Neuronal stem cell (in vitro differentiated cells): Measurements from ENCODE around the gene PPP1R12A.

ENCODE experiments used
- DNase-seq: peaks from one replicate; pipeline ENCODE4 v3.0.0-alpha.2; 2013; ENCODE audit warnings: low spot score
- H2AFZ ChIP-seq: one replicate; pipeline ENCODE4 v1.6.1; 2013; ENCODE audit warnings: mild to moderate bottlenecking, low read length, inconsistent platforms
- H2AK5ac ChIP-seq: 2 replicates; pipeline ENCODE4 v1.6.1; 2013; ENCODE audit warnings: low read depth, mild to moderate bottlenecking, inconsistent platforms, low read length, moderate library complexity, mixed read lengths
- H2BK120ac ChIP-seq: 2 replicates; pipeline ENCODE4 v1.6.1; 2013; ENCODE audit warnings: low read depth, mild to moderate bottlenecking, inconsistent platforms, low read length, moderate library complexity, mixed read lengths
- H2BK12ac ChIP-seq: one replicate; pipeline ENCODE4 v1.6.1; 2013; ENCODE audit warnings: low read length, inconsistent platforms
- H2BK15ac ChIP-seq: 2 replicates; pipeline ENCODE4 v1.6.1; 2013; ENCODE audit warnings: mild to moderate bottlenecking, low read length, inconsistent platforms, mixed read lengths
- H2BK5ac ChIP-seq: one replicate; pipeline ENCODE4 v1.6.1; 2013; ENCODE audit warnings: inconsistent platforms, mild to moderate bottlenecking, low read length, moderate library complexity
- H3K14ac ChIP-seq: one replicate; pipeline ENCODE4 v1.6.1; 2013; ENCODE audit warnings: low read length, inconsistent platforms
- H3K18ac ChIP-seq: 2 replicates; pipeline ENCODE4 v1.6.1; 2013; ENCODE audit warnings: low read length, inconsistent platforms
- H3K23ac ChIP-seq: 2 replicates; pipeline ENCODE4 v1.6.1; 2013; ENCODE audit warnings: low read depth, mild to moderate bottlenecking, mixed read lengths, low read length, inconsistent platforms; ENCODE audit not compliant: poor library complexity
- H3K27ac ChIP-seq: replicated peaks from 3 replicates; pipeline ENCODE4 v1.5.1; 2013; ENCODE audit warnings: low read length, inconsistent platforms
- H3K27me3 ChIP-seq, 3 experiments: 2 replicates each; pipeline ENCODE4 v1.6.1; 2013; ENCODE audit warnings: low read length in 3 of 3, mild to moderate bottlenecking in 2 of 3, inconsistent platforms in 1 of 3, low read depth in 1 of 3, mixed read lengths in 1 of 3, moderate library complexity in 1 of 3; ENCODE audit not compliant: control insufficient read depth in 3 of 3, insufficient read depth in 3 of 3
- H3K36me3 ChIP-seq, 2 donors: replicated peaks in 1 of 2; 2 replicates each; pipeline ENCODE4 v1.6.1; 2013; ENCODE audit warnings: low read length in 2 of 2; ENCODE audit not compliant: control insufficient read depth in 2 of 2, insufficient read depth in 2 of 2
- H3K4ac ChIP-seq: 2 replicates; pipeline ENCODE4 v1.6.1; 2013; ENCODE audit warnings: inconsistent platforms, mild to moderate bottlenecking, low read length, moderate library complexity
- H3K4me1 ChIP-seq, 2 donors: 1 replicate in 1 of 2; 2 replicates in 1 of 2; pipeline ENCODE4 v1.6.1; 2013; ENCODE audit warnings: low read length in 2 of 2, low read depth in 1 of 2; ENCODE audit not compliant: control insufficient read depth in 2 of 2, insufficient read depth in 1 of 2
- H3K4me2 ChIP-seq: one replicate; pipeline ENCODE4 v1.6.1; 2013; ENCODE audit warnings: mild to moderate bottlenecking, low read length, inconsistent platforms; ENCODE audit not compliant: insufficient read depth, poor library complexity, severe bottlenecking
- H3K4me3 ChIP-seq, 2 donors: 2 replicates each; pipeline ENCODE4 v1.5.1; 2013; ENCODE audit warnings: low read length in 2 of 2, mild to moderate bottlenecking in 2 of 2, inconsistent platforms in 1 of 2, moderate library complexity in 1 of 2
- H3K79me1 ChIP-seq: one replicate; pipeline ENCODE4 v1.6.1; 2013; ENCODE audit warnings: low read depth, mild to moderate bottlenecking, inconsistent platforms, low read length, moderate library complexity
- H3K9ac ChIP-seq: one replicate; pipeline ENCODE4 v1.6.1; 2013; ENCODE audit warnings: mild to moderate bottlenecking, low read depth, low read length, inconsistent platforms; ENCODE audit not compliant: poor library complexity
- H3K9me3 ChIP-seq, 2 donors: replicated peaks in 1 of 2; 2 replicates each; pipeline versions ENCODE3 to v1.6.1; 2013; ENCODE audit warnings: low read length in 2 of 2, mild to moderate bottlenecking in 2 of 2, inconsistent platforms in 1 of 2, low read depth in 1 of 2, mixed read lengths in 1 of 2, moderate library complexity in 1 of 2; ENCODE audit not compliant: control insufficient read depth in 2 of 2, insufficient read depth in 1 of 2
- H4K8ac ChIP-seq: one replicate; pipeline ENCODE4 v1.6.1; 2013; ENCODE audit warnings: low read depth, mild to moderate bottlenecking, inconsistent platforms, low read length, moderate library complexity
- H4K91ac ChIP-seq: one replicate; pipeline ENCODE4 v1.6.1; 2013; ENCODE audit warnings: low read length, low read depth, mild to moderate bottlenecking, inconsistent platforms; ENCODE audit not compliant: poor library complexity
- WGBS, 2 donors: extraction: QIAGEN DNeasy Blood & Tissue Kit; methylation state at CpG; one replicate each; pipeline ENCODE4 v1.1.7; 2013; ENCODE audit warnings: missing lambda C conversion rate in 2 of 2, mixed read lengths in 1 of 2; ENCODE audit not compliant: insufficient read length in 2 of 2, insufficient replicate concordance in 1 of 2; ENCODE audit errors: extremely low coverage in 2 of 2; 5-methylcytosine and 5-hydroxymethylcytosine counted together

Gene PPP1R12A

GRCh38 chr12:79859646-79860045 lies 75.3 kb downstream of the PPP1R12A start:
- Histone ChIP-seq H3K18ac (no peak overlapping the region), H3K23ac (no peak overlapping the region), H4K8ac (no peak overlapping the region), H3K4me3 (no peak overlapping the region), H3K9ac (no peak overlapping the region), H3K27ac (no peak overlapping the region), H2BK15ac (no peak overlapping the region), H3K27me3 (no peaks in the 10 kb centered on the region), H3K4me2 (no peak overlapping the region), H3K36me3 (peaks cover 1 to 22% of the 10 kb centered on the region in 2 donors), H4K91ac (no peak overlapping the region), H2BK12ac (no peak overlapping the region), H3K4ac (no peak overlapping the region), H3K14ac (no peak overlapping the region), H2BK120ac (no peak overlapping the region), H3K79me1 (peaks cover 6% of the 10 kb centered on the region), H2BK5ac (no peak overlapping the region), H2AFZ (no peak overlapping the region), H2AK5ac (no peak overlapping the region), H3K9me3 (peaks cover 2 to 10% of the 10 kb centered on the region in 2 donors), H3K4me1 (peaks cover 0 to 5% of the 10 kb centered on the region in 2 donors)
- no peak for DNase-seq
- no CpG with 5 or more reads among the region's 8 CpGs for WGBS, 2 donors

GRCh38 chr12:79858518-79858917 lies 76.4 kb downstream of the PPP1R12A start:
- no peak overlapping the region for H2BK5ac ChIP-seq
- H3K27me3 ChIP-seq = no peaks in the 10 kb centered on the region
- no peak overlapping the region for H4K91ac ChIP-seq
- WGBS, 2 donors = no CpG with 5 or more reads among the region's 1 CpG
- H4K8ac ChIP-seq = no peak overlapping the region
- H3K4me2 ChIP-seq = no peak overlapping the region
- no peak overlapping the region for H3K4me3 ChIP-seq
- peaks cover 0 to 5% of the 10 kb centered on the region in 2 donors for H3K4me1 ChIP-seq
- peaks cover 2 to 10% of the 10 kb centered on the region in 2 donors for H3K9me3 ChIP-seq
- DNase-seq = no peak
- no peak overlapping the region for H3K27ac ChIP-seq
- H3K79me1 ChIP-seq = peaks cover 6% of the 10 kb centered on the region
- H2BK12ac ChIP-seq = no peak overlapping the region
- no peak overlapping the region for H3K23ac ChIP-seq
- H3K18ac ChIP-seq = no peak overlapping the region
- H2AFZ ChIP-seq = no peak overlapping the region
- H3K9ac ChIP-seq = no peak overlapping the region
- no peak overlapping the region for H2BK120ac ChIP-seq
- no peak overlapping the region for H3K4ac ChIP-seq
- no peak overlapping the region for H2AK5ac ChIP-seq
- peaks cover 1 to 22% of the 10 kb centered on the region in 2 donors for H3K36me3 ChIP-seq
- no peak overlapping the region for H3K14ac ChIP-seq
- no peak overlapping the region for H2BK15ac ChIP-seq

- Histone ChIP-seq H2AFZ (no peak overlapping the region), H3K14ac (no peak overlapping the region)
Observed at GRCh38 chr12:79857675-79858074, 77.2 kb downstream of the PPP1R12A start.

GRCh38 chr12:79850610-79851299 lies 84.1 kb downstream of the PPP1R12A start:
- H3K14ac ChIP-seq = no peak overlapping the region
- no peak overlapping the region for H2AFZ ChIP-seq
- H3K36me3 ChIP-seq = peaks cover 0 to 4% of the 10 kb centered on the region in 2 donors
- no peak overlapping the region for H2BK15ac ChIP-seq
- no peak overlapping the region for H3K23ac ChIP-seq
- H3K27ac ChIP-seq = no peak overlapping the region
- H3K9ac ChIP-seq = no peak overlapping the region
- no peak overlapping the region for H2AK5ac ChIP-seq
- H2BK120ac ChIP-seq = no peak overlapping the region
- H3K79me1 ChIP-seq = no peaks in the 10 kb centered on the region
- H3K4me3 ChIP-seq = no peak overlapping the region
- no peaks in the 10 kb centered on the region for H3K27me3 ChIP-seq
- DNase-seq = no peak
- H3K4me2 ChIP-seq = no peak overlapping the region
- no peak overlapping the region for H2BK5ac ChIP-seq
- peaks cover 2 to 24% of the 10 kb centered on the region in 2 donors for H3K9me3 ChIP-seq
- H4K8ac ChIP-seq = no peak overlapping the region
- no CpG with 5 or more reads among the region's 1 CpG for WGBS, 2 donors
- H2BK12ac ChIP-seq = no peak overlapping the region
- H4K91ac ChIP-seq = no peak overlapping the region
- peaks cover 0 to 5% of the 10 kb centered on the region in 2 donors for H3K4me1 ChIP-seq
- no peak overlapping the region for H3K4ac ChIP-seq
- H3K18ac ChIP-seq = no peak overlapping the region

More at GRCh38 chr12:79857675-79858074, 77.2 kb downstream of the PPP1R12A start:
- Histone ChIP-seq H3K9ac (no peak overlapping the region), H2BK5ac (no peak overlapping the region), H2BK120ac (no peak overlapping the region), H4K91ac (no peak overlapping the region), H4K8ac (no peak overlapping the region), H3K4me3 (no peak overlapping the region), H3K79me1 (peaks cover 6% of the 10 kb centered on the region), H3K23ac (no peak overlapping the region), H2AK5ac (no peak overlapping the region), H3K9me3 (peaks cover 2 to 12% of the 10 kb centered on the region in 2 donors), H3K36me3 (peaks cover 1 to 22% of the 10 kb centered on the region in 2 donors), H2BK12ac (no peak overlapping the region), H3K27me3 (no peaks in the 10 kb centered on the region), H3K27ac (no peak overlapping the region), H3K4me2 (no peak overlapping the region), H3K18ac (no peak overlapping the region), H3K4ac (no peak overlapping the region), H3K4me1 (peaks cover 0 to 5% of the 10 kb centered on the region in 2 donors), H2BK15ac (no peak overlapping the region)
- WGBS, 2 donors = no CpG with 5 or more reads among the region's 2 CpGs
- DNase-seq = no peak
